GM21447 (cell line): ENCODE data around the gene ZC3H10.
A peak's percentile ranks its signal among the peaks of the same experiment; 100 is the strongest.
"Not testable (repeated sequence)": the region's sequence is repeated elsewhere in the genome, so short reads cannot be mapped to it uniquely, and the experiment has no call there.

Source experiments
- ATAC-seq: cut with Tn5 transposase; IDR thresholded peaks from one replicate; pipeline ENCODE4 v1.9.1; 2021; ENCODE audit not compliant: unreplicated experiment

ZC3H10 gene

DNA sequence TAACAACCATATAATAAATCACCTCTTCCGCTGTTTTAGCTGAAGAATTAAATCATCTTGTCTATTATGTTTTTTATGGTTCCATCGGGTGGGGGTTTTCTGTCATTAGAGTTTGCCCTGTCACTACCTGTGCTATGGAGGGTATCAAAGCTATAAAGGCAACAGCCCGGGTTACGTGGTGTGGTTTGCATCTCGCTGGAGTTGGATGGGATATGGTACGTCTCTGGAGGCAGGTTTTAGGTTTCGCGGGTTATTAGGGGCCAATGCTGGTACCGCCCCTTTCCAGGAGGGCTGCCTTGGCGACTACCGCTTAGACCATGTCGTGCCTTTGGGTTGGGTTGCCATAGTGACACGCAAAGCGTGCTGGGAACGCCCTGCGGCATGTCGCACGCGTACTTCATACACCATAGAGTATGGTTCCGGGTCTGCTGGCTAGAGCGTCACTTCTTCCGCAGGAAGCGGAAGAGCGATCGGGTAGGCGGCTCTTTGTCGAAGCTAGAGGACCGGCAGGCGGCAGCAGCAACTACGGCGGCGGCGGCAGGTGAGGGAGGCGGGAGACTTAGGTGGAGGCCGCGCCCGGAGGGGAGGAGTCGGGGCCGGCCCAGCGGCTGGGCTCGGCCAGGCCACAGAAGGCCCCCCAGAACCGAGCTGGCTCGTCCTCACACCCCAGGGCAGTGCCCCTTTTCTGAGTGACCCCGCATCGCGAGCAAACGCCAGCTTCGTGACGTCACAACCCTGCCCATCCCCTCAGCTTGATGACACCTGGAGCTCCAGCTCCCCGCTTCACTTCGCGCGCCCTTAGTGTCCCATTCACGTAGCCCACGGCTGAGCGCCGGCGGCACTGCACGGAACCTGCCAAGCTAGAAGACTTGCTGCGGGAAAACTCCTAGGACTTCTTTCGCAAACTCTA, at the start of gene ZC3H10:
ZC3H10 (plus strand) TSS at position 489 of the 910 bp plus-strand sequence. CDS start 2,297 bp downstream, outside the sequence.
- ATAC-seq, result peak; percentile 73

DNA sequence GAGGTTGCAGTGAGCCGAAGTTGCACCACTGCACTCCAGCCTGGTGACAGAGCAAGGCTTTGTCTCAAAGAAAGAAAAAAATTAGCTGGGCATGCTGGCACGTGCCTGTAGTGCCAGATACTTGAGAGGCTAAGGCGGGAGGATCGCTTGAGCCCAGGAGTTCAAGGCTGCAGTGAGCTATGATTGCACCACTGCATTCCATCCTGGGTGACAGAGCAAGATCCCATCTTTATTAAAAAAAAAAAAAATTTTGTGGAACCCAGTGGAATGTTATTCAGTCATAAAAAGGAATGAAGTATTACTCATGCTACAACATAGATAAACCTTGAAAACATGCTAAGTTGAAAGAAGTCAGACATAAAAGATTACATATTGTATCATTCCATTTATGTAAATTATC, 46.4 kb upstream of the ZC3H10 start:
- ATAC-seq, result no peak

DNA sequence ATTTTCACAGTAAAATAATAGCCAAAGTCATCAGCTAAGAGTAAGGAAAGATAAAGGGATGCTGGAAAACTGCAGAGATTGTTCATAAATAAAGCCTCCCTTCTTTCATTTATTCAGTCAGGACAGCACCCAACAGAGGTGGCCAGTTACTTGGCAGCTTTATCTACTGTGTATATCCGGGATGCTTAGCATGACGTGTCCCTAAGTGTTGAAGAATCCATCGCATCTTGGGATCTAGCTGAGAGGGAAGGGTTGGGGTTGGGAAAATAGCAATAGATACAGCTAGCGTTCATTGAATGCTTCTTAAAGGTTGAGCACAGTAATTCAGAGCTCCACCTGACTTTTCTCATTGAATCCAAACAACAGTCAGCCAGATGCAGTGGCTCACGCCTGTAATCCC, 43.7 kb upstream of the ZC3H10 start:
- ATAC-seq, result no peak

DNA sequence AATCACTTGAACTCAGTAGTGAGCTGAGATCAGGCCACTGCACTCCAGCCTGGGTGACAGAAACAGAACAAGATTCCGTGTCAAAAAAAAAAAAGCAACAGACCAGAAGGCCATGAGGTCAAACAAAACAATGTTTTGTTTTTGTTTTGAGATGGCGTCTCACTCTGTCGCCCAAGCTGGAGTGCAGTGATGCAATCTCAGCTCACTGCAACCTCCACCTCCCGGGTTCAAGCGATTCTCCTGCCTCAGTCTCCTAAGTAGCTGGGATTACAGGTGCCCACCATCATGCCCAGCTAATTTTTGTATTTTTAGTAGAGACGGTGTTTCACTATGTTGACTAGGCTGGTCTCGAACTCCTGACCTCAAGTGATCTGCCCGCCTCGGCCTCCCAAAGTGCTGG, 40.1 kb upstream of the ZC3H10 start:
- ATAC-seq, result not testable (repeated sequence)

- ATAC-seq, result no peak
Observed at GRCh38 chr12:56078427-56078826, 39.6 kb upstream of the ZC3H10 start.

DNA sequence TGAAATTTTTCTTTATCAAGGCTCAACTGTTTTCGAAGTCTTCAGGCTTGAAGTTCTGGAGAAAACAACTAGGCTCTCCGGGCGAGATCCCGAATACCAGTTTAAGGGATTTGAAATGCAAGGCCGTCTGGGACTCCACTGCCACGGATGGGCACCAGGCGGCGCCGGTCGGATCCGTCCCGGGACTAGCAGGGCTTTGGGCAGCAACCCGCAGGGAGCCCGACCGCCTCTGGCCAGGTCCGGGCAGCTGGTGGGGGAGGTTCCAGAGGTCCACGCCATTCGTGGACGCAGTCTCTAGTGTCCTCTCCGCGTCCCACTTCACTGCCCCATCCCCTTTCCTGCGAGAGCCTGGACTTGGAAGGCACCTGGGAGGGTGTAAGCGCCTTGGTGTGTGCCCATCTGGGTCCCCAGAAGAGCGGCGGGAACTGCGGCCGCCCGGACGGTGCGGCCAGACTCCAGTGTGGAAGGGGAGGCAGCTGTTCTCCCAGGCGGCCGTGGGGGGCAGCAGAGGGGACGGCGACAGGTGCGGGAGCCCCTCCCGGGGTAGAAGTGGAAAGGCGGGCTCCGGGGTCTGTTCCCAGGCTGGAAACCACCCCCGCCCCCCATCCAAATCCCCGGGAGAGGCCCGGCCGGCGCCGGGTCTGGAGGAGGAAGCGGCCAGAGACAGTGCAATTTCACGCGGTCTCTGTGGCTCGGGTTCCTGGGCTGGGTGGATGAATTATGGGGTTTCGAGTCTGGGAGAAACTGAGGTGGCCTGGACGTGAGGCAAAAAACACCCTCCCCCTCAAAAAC, 38.9 kb upstream of the ZC3H10 start:
- ATAC-seq, result peak; percentile 73

DNA sequence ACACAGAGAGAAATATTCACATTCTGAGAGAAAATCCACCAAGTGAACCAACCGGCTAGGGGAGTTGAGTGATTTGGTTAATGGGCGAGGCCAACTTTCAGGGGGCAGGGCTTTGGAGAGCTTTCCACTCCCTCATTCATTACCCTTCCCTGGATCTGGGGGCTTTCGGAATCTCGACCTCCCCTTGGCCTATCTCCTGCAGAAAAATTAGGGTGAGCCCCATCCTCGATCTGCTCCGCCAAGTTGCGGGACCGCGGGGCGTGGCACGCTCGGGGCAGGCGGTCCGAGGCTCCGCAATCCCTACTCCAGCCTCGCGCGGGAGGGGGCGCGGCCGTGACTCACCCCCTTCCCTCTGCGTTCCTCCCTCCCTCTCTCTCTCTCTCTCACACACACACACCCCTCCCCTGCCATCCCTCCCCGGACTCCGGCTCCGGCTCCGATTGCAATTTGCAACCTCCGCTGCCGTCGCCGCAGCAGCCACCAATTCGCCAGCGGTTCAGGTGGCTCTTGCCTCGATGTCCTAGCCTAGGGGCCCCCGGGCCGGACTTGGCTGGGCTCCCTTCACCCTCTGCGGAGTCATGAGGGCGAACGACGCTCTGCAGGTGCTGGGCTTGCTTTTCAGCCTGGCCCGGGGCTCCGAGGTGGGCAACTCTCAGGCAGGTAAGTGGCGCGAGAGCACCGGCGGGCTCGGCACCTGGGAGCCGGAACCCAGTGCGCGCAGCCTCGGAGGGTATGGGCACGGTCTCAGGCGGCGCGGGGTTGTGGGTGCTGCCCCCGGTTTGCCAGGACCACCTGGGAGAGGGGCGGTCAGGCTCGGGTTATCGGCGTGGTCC, 38.1 kb upstream of the ZC3H10 start, which contains the start of gene ERBB3:
ERBB3 (plus strand) TSS at position 443 of the 833 bp plus-strand sequence; CDS start at position 579, 136 bp downstream.
- ATAC-seq, result peak; percentile 39

GRCh38 chr12:56080556-56081138, 37.4 kb upstream of the ZC3H10 start:
- no peak for ATAC-seq

GRCh38 chr12:56081393-56082347, 36.4 kb upstream of the ZC3H10 start:
- ATAC-seq, result no peak

- ATAC-seq, result no peak
Observed at GRCh38 chr12:56082382-56082781, 35.7 kb upstream of the ZC3H10 start.

DNA sequence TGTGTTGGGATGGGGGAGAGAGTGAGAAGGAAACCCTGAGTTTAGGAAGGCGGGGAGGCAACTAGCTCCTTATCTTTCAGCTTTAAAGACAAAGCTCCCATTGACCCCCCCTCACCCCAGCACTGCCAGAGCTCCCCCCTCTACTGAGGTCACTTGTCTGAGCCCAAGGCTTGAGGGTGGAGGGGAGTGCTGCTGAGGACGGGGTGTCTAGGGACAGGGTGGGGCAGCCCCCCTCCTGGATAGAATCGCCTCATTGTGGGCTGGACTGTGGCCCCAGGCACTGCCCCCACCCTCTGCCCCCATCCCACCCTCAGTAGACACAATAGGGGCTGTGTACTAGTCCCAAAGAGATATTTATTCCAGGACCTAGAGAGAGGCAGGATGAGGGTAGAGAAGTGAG, 35.1 kb upstream of the ZC3H10 start:
- ATAC-seq, result no peak

DNA sequence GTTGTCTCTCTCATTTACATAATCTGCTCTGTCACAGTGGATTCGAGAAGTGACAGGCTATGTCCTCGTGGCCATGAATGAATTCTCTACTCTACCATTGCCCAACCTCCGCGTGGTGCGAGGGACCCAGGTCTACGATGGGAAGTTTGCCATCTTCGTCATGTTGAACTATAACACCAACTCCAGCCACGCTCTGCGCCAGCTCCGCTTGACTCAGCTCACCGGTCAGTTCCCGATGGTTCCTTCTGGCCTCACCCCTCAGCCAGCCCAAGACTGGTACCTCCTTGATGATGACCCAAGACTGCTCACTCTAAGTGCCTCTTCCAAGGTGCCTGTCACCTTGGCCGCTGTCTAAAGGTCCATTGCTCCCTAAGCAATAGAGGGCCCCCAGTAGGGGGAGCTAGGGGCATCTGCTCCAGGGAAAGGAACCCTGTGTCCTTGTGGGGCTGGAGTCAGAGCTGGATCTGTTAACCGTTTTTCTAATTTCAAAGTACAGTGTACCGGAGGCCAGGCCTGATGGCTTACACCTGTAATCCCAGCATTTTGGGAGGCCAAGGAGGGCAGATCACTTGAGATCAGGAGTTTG, 33.0 kb upstream of the ZC3H10 start:
- ATAC-seq, result no peak

- ATAC-seq, result no peak
Observed at GRCh38 chr12:56086096-56086495, 32.0 kb upstream of the ZC3H10 start.

- ATAC-seq, result no peak
Observed at GRCh38 chr12:56086608-56087007, 31.5 kb upstream of the ZC3H10 start.

DNA sequence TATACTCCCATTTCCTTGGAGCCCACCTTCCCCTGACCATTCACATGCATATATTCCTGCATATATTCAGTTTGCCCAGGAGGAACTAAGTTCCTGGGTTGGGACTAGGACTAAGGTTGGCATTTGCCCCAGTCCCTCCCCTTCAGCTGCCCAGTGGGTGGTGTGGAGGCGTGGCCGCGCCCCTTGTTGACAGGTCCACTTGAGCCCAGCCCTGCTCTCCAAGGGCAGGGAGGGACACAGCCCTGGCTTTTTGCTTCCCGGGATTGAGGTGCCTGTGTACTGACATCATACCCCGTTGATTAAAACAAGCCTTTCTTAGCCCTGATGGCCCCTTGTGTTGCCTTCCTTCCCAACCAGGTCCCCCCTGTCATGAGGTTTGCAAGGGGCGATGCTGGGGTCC, 30.8 kb upstream of the ZC3H10 start:
- no peak for ATAC-seq

- no peak for ATAC-seq
Observed at GRCh38 chr12:56097738-56098137, 20.3 kb upstream of the ZC3H10 start.

GRCh38 chr12:56098592-56098991, 19.5 kb upstream of the ZC3H10 start:
- no peak for ATAC-seq

- no peak for ATAC-seq
Observed at GRCh38 chr12:56099787-56100186, 18.3 kb upstream of the ZC3H10 start.

- no peak for ATAC-seq
Observed at GRCh38 chr12:56101045-56101444, 17.0 kb upstream of the ZC3H10 start.
